GM23248 (cell line): ENCODE measurements around the gene CLEC7A.

Experiments used
- EZH2 ChIP-seq: fragments of 200-600 bp; sonication (generic); IDR thresholded peaks from 2 replicates; pipeline ENCODE4 v1.6.1; 2018; ENCODE audit warnings: antibody characterized with exemption, mild to moderate bottlenecking; ENCODE audit not compliant: insufficient read depth, poor library complexity, severe bottlenecking
- EZH2phosphoT487 ChIP-seq: fragments of 200-600 bp; sonication (generic); IDR thresholded peaks from 2 replicates; pipeline ENCODE4 v1.6.1; 2018; ENCODE audit warnings: antibody characterized with exemption, moderate library complexity, mild to moderate bottlenecking, low read depth; ENCODE audit not compliant: insufficient read depth

DNA sequence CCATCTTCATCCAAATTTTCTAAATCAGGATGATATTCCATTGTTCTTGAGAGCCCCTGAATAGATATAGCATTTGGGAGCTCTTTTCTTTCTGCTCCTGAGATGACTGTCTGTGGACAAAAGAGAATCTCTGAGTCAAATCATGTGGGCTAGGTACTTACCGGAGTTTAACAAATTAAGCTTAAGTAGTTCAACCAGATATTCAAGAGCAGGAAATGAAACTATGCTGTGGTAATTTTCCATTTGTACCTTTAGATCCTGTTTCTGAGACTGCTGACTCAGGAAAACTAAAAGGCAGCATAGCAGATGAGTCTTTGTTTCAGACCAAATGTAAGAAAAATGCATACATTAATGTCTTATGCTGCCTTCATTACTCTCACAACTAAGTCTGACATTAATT is at the start of gene CLEC7A:
- TF ChIP-seq EZH2 (no peak), EZH2phosphoT487 (no peak)
